Cerebellar cortex (tissue), 1 donor: ENCODE data around the gene ERAP2.
"Not testable (repeated sequence)": the region's sequence is repeated elsewhere in the genome, so short reads cannot be mapped to it uniquely, and the experiment has no call there.

ENCODE experiments used
- DNase-seq: peaks from one replicate; pipeline ENCODE4 v3.0.0-alpha.2; 2015; ENCODE audit warnings: low spot score

The ERAP2 gene, protein sequence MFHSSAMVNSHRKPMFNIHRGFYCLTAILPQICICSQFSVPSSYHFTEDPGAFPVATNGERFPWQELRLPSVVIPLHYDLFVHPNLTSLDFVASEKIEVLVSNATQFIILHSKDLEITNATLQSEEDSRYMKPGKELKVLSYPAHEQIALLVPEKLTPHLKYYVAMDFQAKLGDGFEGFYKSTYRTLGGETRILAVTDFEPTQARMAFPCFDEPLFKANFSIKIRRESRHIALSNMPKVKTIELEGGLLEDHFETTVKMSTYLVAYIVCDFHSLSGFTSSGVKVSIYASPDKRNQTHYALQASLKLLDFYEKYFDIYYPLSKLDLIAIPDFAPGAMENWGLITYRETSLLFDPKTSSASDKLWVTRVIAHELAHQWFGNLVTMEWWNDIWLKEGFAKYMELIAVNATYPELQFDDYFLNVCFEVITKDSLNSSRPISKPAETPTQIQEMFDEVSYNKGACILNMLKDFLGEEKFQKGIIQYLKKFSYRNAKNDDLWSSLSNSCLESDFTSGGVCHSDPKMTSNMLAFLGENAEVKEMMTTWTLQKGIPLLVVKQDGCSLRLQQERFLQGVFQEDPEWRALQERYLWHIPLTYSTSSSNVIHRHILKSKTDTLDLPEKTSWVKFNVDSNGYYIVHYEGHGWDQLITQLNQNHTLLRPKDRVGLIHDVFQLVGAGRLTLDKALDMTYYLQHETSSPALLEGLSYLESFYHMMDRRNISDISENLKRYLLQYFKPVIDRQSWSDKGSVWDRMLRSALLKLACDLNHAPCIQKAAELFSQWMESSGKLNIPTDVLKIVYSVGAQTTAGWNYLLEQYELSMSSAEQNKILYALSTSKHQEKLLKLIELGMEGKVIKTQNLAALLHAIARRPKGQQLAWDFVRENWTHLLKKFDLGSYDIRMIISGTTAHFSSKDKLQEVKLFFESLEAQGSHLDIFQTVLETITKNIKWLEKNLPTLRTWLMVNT

DNA sequence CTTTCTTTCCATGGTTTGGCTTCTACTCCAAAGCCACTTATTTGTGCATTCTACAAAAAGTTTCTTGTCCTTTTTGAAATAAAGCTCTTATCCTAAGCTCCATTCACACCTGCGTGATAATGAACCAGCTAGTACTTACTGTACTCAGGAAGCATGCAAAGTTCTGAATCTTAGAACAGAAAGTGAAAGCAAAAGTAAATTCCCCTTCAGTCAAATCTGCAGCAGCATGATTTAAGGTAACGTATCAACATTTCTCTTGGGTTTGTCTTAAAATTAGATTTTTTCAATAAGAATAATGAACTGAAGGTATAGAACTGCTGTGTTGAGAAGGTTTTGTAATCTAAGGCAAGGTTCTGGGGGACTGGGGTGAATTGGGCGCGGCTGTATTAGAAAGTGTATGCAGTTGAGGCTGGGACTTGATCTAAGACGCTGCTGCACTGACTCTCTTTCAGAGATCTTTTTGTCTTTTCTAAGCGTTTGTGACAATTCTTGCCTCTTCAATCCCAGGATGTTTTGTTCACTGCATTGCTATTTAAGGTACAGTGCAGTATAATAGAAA, at the start of gene ERAP2:
Gene ERAP2 (plus strand): TSS at position 209 of the 559 bp plus-strand sequence. CDS start 3,186 bp downstream, outside the sequence.
- peak; percentile 11 for DNase-seq

DNA sequence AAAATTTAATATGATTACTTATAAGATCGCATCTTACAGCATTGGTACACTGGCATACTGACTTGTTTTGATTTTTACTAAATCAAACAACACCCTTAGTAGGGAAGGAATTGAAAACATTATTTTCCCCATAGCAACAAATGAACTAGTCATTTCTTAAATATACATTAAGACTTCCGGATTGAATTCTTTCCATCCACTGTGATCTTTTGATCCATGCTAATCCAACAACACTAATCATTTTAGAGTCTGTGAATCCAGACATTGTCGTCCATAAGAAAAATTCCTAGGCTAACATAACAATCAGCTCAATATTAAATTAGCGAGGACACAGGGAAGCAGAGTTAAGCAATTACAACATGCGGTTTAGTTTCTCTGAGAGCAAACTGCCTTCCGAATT, 47.0 kb upstream of the ERAP2 start:
- DNase-seq = no peak

DNA sequence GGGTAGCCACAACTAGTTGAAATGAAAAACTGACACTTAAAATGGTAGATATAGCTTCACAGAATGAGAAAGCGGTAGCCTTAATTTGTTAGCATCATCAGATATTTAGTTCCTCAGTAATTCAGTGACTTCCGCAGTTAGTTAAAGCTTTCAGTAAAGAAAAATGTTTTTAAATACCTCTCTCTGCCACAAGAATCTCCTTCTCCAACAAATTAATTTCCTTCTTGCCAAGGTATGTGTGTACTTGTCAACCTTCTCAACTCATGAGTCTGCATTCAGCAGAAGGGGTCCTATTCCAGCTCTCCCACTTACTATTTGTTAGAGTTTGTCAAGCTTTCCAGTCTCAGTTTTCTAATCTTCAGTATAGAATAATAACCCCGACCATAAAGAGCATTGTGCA, 42.3 kb upstream of the ERAP2 start:
- DNase-seq = no peak

DNA sequence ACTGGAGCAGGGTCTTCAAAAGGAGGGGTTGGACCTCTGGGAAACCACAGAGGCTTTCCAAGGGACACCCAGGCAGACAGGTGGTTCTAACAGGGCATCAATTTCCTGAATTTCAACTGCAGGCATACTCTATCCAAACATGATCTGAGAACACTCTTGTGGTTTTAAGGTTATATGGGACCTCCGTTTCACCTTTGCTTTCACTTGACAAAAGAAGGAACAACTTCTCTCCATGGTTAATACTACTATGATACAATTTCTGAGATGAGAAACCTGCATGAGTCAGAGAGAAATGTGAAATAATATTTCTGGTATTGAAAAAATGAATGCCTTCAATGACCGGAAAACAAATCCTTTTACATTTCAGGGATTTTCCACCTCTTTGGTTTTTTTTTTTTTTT, 40.5 kb upstream of the ERAP2 start:
- DNase-seq = no peak

DNA sequence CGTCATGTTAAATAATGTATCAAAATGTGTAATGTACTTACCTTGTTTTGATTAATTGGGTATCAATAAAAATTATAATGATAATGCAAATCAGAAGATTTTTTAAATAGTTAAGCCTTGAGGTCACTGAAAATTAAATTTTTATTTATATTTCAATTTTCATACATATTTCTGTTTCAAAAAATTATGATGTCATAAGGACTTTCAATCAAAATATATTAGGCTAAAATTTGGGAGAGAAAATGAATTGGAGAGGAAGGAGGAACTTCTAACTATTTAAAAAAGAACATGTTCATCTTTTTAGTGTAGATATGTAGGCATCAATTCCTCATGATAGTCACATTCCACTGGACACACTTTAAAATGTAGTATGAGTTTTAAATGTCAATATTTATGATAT, 39.5 kb upstream of the ERAP2 start:
- no peak for DNase-seq

DNA sequence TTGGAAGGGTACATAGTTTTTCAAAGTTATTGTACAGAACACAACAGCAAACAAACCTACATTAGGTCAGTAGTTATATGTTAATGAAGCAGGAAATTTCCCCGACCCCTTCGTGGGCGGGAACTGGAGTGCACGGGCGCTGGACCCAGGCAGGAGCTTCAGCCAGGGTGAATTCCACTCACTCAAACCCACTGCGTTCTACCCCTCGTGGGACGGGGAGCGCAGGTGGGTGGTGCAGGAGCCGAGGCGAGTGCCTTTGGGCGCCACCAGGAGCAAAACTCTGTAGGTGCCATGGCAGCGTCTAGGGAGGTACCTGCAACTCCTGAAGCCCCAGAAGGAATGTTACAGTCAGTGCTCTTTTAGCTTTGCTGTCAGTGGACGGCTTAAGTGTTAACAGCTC, 39.0 kb upstream of the ERAP2 start:
- no peak for DNase-seq

DNA sequence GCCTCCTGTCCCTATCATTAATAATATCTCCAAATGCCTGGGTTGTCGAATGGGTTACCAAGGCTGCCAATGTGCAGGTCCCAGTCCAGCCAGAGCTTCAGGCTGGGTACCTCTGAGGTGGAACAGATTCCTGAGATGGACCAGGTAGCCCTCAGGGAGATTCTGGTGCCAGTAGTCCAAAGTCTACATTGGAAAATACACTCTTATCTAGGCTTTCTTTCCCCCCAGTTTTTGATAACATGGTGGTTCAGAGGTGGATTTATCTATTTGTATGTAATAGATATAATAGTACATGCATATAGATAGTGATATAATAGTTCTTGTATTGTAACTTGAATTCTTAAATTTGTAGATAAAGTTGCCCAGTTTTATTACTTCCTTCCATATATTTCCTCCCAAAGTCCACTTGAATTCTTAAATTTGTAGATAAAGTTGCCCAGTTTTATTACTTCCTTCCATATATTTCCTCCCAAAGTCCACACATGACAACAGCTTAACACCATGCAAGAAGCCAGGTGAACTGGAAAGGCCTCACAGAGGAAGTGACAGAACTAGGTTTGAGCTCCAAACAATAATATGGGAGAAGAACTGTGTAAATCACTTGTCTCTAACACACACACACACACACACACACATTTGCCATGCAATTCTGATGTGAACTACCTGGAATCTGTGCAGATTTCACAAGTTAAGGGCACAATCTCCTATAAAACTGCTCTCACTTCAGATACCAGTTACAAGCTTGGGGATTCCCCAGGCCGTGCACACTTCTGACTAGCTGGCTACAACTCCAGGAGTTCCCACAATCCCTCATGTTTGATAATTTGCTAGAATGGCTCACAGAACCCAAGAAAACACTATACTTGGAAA, 37.9 kb upstream of the ERAP2 start:
- DNase-seq = no peak

DNA sequence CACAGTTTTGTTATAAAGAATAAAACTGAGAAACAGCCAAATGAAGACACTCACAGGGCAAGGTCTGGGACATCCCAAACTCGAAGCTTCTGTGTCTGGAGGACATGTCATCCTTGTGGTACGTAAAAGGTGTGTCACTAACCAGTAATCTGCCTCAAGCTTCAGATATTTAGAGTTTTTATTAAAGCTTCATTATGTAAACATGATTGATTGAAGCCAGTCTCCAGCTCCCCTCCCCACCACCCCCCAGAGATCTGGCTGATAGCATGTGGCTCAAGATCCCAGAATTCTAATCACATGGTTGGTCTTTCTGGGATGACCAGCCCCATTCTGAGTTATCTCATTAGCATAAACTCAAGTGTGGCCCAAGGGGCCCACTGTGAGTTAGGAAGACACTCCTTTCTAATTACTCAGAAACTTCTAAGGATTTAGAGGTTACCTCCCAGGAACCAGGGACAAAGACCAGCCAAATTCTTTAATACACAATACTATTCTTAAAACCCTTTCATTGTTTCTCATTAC, 37.2 kb upstream of the ERAP2 start:
- no peak for DNase-seq

DNA sequence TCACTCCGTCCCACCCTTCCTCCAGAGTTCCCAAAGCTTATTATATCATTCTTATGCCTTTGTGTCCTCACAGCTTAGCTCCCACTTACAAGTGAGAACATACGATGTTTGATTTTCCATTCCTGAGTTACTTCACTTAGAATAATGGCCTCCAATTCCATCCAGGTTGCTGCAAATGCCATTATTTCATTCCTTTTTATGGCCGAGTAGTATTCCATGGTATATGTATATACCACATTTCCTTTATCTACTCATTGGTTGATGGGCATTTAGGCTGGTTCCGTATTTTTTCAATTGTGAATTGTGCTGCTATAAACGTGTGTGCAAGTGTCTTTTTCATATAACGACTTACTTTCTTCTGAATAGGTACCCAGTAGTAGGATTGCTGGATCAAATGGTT, 34.4 kb upstream of the ERAP2 start:
- not testable (repeated sequence) for DNase-seq

DNA sequence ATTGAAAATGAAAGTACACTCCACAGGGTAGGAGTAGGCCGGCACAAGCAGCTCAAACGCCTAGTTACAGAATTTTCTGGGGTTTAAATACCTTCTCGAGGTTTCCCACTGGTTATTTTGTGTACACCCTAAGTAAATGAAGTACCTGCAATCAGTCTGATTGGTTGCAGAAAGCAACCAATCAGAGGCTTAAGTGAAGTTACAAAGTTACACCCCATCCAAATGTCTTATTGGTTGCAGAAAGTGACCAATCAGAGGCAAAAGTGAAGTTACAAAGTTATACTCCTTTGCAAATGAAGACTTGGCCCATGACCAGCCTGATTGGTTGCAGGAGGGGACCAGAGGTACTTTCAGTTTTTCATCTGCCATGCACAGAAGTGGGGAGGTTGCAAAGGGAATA, 33.2 kb upstream of the ERAP2 start:
- no peak for DNase-seq

DNA sequence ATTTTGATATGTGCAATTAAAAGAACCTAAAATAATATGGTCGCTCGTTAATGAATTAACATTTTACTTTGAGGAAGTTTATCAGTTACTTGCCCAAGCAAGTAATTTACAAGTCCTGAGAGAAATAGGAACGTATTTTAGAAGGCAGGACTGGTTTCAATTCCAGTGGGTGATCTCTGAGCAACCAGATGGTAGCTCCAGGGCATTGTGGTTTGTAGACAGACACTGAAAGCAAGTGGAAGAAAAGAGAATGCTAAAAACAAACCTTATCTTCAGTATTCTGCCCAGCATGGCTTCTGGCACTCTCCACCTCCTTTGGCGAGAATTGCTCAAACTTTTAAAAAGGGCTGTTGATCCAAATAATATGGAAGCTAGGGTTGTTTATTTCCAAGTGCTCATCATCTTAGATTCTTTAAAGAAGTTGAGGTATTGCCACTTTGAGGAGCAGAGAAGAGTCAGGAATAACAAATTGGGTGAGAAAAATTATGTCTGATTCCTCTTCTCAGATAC, 31.8 kb upstream of the ERAP2 start:
- DNase-seq = no peak

DNA sequence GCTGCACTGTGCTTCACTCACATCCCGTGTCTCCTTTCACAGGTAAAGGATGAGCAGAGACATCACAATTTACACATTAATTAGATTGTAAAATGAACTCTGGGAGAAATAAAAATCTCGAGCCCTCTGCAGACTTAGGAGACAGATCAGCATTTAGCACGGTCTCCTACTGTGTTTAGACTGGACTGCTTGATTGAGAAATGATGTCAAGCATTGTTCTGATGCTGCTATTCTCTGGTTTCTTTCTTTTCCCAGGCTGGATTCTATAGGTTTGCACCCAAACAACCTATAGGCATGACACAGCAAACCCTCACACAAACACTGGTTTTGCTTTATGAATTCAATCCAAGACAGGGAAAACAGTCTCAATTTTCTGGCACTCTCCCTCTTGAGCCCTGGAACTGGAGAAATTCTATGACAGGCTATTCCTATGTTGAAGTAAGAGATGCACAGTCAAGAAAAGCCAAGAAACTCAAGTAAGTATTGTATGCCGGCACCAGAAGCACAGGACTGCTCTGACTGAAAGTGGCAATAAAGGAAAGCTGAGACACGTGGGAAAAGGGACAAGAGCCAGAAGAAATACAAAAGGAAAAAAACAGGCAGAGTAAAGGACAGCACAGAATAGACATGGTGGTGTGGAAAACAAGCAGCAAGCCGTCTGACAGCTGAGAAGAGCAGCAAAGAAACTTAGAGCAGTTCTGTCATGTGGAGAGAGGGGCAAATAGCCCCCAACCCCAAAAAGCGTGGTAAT, 24.8 kb upstream of the ERAP2 start:
- no peak for DNase-seq

DNA sequence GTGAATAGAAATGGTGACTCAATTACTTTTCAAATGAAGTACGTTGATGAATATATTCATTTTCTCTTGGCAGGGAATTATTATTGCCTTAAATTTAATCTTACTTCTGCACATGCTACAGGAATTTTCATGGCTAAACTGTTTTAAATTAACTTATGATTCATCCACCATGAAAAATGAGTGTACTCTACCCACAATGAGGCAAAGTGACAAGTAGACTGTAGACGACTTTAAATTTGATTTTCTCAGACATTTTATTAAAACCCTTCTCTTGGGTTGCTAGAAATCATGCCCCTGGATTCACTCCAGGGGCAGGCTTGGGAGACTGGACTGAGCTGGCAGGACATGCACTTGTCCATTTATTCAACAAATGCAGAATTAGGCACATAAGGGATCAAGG, 23.5 kb upstream of the ERAP2 start:
- no peak for DNase-seq

DNA sequence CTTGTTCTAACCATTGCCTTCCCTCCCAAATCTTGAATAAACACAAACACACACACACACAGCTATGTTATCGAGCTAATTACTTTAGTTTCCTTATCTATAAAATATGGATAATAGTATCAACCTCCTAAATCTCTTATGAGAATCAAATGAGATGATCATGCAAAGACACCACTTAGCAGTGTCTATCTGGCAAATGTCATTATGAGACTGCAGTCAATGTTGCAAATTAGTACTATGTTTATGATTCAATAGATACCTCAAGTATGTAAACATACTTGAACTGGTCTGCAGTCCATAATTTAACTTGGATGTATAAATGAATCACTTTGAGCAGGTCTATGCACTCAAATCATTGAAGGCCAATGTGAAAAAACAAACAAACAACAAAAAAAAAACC, 22.2 kb upstream of the ERAP2 start:
- no peak for DNase-seq

DNA sequence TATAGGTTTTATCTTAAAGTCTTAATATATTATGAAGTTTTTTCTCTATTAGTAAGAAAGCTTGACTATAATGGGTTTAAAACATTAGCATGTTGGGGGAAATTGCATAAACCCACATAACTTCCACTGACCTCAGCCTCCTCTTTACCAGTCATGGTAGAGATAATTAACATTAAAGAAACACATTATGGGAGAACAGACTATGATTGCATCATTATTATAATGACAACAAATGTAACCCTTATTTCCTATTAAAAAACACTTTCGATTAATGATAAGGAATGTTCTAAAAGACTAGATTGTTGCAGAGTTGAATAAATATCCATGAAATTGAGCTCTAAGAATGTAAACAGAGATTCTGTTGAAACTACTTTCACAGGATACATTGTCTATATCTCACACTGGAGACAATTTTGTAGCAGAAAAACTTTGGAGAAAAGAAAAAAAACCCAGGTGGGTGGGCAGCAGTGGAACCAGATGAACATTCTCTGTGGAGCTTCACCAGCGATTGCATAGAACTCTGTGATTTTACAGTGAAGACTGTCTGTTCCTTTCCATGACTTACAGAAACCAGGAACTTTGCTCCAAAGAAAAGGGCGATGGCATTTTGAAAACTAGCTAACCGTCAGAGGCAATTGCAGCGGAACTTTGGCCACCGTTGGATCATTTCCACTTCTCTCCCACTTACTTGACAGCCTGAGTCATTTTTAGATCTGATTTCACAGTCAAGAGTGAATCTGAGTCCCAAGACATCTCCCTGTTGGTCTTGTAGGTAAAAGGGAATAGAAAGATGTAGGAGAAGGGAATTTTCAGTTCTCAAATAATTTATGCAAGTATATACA, 21.0 kb upstream of the ERAP2 start:
- DNase-seq = no peak

DNA sequence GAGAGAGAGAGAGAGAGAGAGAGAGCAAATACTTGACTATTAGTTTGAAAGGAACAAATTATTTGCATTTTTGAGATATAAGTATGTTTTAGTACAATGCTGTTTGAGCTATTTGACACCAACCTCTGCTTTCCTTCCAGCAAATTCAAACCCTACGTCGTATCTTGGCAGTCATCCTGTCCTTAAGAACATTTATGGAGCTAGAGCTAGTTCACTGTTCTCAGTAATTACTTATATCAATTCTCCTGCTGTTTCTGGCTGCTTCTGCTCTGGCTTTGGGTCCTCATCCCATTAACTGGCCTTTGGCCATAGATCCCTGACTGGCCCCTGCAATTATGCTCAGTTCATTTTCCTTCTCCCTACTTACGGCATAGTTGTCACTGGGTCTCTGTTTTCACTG, 19.9 kb upstream of the ERAP2 start:
- no peak for DNase-seq

DNA sequence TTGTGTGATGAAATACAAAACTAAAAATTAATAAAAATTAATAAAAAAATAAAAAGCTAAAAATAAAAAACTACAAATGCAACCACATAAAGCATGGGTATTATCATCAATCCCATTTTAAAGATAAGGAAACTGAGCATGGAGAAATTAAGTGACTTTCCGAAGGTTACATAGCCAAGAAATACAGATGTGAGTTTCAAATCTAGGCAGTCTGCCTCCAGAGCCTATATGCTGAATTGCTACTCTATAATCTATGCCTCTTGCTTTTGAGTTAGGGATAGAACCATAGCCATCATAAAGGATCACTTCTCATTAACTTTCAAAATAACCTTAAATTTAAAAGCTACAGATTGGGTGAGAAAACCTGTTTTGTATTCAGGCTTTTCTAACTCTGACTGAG, 18.8 kb upstream of the ERAP2 start:
- no peak for DNase-seq

DNA sequence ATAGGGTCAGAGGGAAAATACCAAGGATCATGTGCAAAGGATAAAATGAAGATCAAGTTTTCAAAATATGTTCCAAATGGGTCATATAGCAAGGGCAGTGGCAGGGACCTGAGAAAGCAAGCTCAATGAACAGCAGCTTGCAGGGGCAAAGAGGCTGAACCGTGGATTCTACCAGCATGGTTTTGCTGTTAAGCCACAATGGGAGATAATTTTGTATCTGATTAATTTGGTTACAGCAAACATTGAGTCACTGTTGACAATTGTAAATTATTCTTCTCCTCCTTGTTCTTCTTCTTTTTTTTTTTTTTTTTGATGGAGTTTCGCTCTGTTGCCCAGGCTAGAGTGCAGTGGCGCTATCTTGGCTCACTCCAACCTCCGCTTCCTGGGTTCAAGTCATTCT, 18.4 kb upstream of the ERAP2 start:
- DNase-seq = no peak

DNA sequence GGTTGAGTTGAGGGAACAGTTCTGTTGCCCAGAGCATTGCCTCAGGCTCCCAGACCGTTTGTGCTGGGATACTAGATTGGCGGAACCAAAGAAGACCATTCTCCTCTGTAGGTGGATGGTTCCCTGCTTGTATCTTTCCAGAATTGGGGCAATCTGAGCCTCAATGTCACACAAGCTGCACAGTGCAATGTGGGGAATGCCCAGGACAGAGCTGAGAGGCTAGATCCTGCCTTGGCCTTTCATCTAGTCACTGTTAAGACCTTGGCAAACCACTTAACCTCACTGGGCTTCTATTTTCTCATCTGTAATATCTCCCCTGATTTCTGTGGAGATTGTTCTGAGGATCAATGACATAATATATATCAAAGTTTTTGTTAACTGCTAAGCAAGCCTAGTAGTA, 16.9 kb upstream of the ERAP2 start:
- DNase-seq = no peak

DNA sequence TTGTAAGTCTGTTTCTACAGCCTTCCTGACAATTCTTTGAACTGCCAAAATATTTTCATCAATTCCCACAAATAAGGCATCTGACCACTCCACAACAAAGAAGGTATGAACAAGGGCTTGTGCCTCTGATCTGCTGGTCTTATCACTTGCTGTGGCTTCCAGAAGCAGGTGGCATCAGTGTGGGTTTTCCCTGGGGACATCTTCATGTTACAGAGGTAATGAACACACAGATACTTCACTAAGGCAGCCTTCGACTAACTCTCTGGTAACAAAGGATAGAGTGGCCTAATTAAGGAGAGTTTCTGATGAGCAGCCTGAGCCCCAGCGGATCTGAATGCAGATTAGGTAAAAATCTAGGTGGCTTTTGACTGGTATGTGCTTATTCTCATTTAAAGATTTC, 15.2 kb upstream of the ERAP2 start:
- no peak for DNase-seq
